HG03103 (cell line): ENCODE results near the gene GSTA5.
A peak's percentile ranks its signal among the peaks of the same experiment; 100 is the strongest.
"Not testable (repeated sequence)": the region's sequence is repeated elsewhere in the genome, so short reads cannot be mapped to it uniquely, and the experiment has no call there.

Source experiments
- ATAC-seq: cut with Tn5 transposase; IDR thresholded peaks from one replicate; pipeline ENCODE4 v1.9.1; 2021; ENCODE audit warnings: low read depth; ENCODE audit not compliant: unreplicated experiment

The GSTA5 gene

GRCh38 chr6:52840763-52841585 is at the start of gene GSTA5:
Gene GSTA5, minus strand, starts transcription at chr6:52840813.
- ATAC-seq = no peak

DNA sequence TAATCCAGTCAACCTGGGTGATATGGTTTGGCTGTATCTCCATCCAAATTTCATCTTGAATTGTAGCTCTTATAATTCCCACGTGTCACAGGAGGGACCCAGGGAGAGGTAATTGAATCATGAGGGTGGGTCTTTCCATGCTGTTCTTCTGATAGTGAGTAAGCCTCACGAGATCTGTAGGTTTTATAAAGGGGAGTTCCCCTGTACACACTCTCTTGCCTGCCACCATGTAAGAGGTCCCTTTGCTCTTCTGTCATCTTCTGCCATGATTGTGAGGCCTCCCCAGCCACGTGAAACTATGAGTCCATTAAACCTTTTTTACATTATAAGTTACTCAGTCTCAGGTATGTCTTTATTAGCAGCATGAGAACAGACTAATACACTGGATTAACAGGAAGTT is 49.4 kb upstream of the GSTA5 start:
- no peak for ATAC-seq

GRCh38 chr6:52887910-52888524 is 47.4 kb upstream of the GSTA5 start:
- no peak for ATAC-seq

- ATAC-seq = peak; percentile 98
Observed at GRCh38 chr6:52881996-52882841, 41.6 kb upstream of the GSTA5 start.

GRCh38 chr6:52881662-52881995 is 41.0 kb upstream of the GSTA5 start:
- no peak for ATAC-seq

GRCh38 chr6:52877786-52878185 is 37.2 kb upstream of the GSTA5 start:
- ATAC-seq = no peak

GRCh38 chr6:52877168-52877567 is 36.6 kb upstream of the GSTA5 start:
- ATAC-seq = no peak

GRCh38 chr6:52876056-52876787 is 35.6 kb upstream of the GSTA5 start:
- ATAC-seq = no peak

- no peak for ATAC-seq
Observed at GRCh38 chr6:52872031-52872430, 31.4 kb upstream of the GSTA5 start.

- no peak for ATAC-seq
Observed at GRCh38 chr6:52871621-52872020, 31.0 kb upstream of the GSTA5 start.

DNA sequence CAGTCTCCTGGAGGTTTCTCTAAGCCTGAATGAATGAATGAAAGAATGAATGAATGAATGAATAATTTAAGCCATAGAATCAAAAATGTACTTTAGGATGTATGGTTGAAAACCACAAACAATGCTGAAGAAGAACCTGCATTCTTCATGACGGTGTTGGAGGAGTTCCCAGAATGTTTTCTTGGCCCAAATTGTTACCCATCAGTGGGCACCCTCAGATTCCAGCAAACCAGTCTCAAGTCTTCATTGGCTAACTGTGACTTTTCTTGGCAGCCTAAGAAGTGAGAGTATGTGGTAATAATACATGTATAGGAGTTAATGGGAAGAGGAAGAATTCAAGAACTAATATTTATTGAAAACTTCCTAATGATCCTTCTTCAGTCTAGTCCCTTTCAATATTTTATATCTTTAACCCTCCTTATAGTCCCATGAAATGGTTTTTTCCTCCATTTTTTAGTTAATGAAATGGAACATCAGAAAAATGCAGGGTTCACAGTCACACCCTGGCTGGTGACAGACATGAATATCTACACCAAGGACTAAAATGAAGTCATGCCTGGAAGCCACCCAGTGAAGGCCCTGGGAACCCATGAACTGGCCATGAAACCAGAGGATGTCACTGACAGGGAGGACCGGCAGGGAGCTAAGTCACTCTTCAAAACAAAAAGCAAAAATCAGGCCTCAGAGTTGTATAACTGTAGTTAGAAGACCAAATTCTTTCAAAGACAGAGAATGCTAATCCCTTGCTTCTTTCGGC is 29.9 kb upstream of the GSTA5 start:
- ATAC-seq = not testable (repeated sequence)

DNA sequence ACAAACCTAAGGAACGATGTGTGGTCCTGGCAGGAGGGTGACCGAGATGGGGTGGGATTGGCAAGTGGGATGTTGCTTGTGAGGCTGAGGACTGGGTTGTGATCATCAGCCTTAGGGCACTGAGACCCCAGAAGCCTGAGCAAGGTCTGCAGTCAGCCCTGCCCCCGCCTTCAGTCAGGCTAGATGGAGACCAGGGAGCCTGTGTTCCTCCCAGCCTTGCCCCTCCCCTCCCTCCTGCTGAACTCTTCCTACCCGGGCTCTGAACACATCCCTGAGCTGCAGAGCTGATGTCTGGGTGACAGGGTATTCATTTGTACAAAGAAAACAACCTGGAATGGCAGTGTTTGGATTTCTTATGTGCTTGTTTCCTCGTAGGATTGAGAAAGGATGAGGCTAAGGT is 28.3 kb upstream of the GSTA5 start:
- ATAC-seq = not testable (repeated sequence)

- no peak for ATAC-seq
Observed at GRCh38 chr6:52868240-52868639, 27.6 kb upstream of the GSTA5 start.

- ATAC-seq = not testable (repeated sequence)
Observed at GRCh38 chr6:52861151-52861550, 20.5 kb upstream of the GSTA5 start.

DNA sequence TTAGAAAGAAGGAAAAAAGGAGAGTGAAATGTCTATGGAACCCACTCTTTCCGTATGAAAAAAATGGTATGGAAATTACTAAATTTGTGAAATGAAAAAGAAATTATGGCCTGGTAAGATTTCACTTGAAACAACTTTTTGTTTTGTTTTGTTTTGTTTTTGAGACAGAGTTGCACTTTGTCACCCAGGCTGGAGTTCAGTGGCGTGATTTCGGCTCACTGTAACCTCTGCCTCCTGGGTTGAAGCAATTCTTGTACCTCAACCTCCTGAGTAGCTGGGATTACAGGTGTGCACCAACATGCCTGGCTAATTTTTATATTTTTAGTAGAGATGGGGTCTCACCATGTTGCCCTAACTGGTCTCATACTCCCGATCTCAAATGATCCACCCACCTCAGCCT is 17.8 kb upstream of the GSTA5 start:
- ATAC-seq = no peak

DNA sequence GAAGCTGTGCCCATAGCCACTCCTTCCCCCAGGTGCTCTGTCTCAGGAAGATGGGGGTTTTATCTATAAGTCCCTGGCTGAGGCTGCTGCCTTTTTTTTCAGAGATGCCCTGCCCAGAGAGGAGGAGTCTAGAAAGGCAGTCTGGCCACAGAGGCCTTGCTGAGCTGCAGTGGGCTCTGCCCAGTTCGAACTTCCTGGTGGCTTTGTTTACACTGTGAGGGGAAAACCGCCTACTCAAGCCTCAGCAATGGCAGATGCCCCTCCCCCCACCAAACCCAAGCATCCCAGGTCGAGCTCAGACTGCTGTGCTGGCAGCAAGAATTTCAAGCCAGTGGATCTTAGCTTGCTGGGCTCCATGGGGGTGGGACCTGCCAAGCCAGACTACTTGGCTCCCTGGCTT is 15.5 kb upstream of the GSTA5 start:
- ATAC-seq = not testable (repeated sequence)

DNA sequence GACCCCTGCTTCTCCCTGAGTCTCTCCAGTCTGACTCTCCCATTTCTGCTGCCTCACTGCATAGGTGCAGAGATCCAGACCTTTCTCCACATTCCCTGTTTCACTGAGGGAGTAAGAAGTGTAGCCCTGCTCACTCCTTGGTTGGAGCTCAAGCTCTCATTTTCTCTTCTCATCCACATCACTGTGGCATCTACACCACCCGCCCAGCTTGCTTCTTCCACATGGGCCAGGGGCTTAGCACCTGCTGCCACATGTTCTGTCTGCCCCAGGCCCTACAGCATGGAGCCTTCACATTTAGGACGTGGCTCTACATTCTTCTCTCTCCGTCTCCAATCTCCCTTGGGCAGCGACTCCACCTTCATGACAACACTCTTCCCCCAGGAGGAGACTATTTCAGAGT is 8.5 kb upstream of the GSTA5 start:
- no peak for ATAC-seq

GRCh38 chr6:52846002-52846401 is 5.4 kb upstream of the GSTA5 start:
- no peak for ATAC-seq

DNA sequence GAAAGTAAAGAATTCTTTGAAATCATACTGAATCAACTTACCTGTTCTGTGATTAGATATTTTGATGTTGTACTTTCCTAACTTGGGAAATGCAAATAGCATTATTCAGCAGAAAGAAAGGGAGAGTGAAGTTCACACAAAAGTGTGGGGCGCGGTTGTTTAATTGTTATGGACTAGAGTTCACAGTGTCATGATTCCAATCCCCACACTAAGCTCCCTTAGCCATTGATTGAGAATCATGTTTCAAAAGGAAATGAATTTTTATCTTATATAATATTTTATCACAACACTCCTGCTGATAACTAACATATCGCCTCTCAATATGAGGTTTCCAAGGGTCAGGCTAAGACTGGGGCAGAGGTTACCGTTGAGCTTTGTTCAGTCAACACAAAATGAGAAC is 3.0 kb upstream of the GSTA5 start:
- ATAC-seq = no peak
